DMS53 (cell line): ENCODE data around the gene FUT1.

ENCODE experiments used
- DNase-seq: peaks from one replicate; lab custom pipeline; 2025; lab: John Stamatoyannopoulos, UW

Gene FUT1

GRCh38 chr19:48741129-48741999 lies 11.1 kb downstream of the FUT1 start:
- DNase-seq, result peak; percentile 25

GRCh38 chr19:48740164-48740972 lies 12.1 kb downstream of the FUT1 start, which contains the start of gene RASIP1:
RASIP1 (minus strand) TSS chr19:48740610; CDS start chr19:48740282, 328 bp downstream.
- DNase-seq, result no peak

- peak; percentile 66 for DNase-seq
These were observed 12.9 kb downstream of the FUT1 start for GRCh38 chr19:48739404-48740163.

DNA sequence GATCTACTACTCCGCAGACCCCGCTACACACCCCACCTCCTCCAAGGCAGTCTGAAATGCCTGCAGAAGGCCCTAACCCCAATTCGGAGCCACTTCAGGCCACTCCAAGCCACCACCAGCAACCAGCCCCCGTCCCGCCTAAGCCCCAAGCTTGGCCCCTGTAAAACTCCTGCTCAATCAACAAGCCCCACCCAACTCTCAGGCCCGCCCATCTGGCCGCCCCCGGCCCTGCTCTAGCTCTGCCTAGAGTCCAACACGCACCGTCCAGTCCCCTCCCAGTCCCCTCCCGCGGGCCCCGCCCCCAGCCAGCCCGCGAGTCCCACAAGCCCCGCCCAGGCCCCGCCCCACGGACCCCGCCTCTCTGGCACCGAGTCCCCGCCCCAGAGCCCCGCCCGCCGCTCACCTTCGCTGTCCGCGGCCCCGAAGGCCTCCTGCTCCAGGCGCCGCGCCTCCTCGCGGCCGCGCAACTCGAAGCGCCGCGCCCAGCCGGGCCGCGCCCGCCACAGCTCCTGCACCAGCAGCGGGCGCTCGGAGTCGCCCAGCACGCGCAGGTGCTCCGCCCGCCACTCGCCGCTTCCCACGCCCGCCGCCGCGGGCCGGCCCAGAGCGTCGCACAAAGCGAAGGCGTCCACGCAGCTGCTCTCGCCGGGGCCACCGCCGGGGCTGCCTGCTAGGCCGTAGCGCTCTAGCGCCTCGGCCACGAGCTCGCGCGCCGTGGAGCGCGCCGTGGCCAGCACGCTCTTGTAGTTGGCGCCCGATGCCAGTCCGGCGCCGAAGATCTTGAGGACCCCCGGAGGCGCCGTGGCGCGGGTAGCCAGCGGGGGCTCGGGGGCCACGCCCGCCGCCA lies 13.7 kb downstream of the FUT1 start:
- DNase-seq, result peak; percentile 98

DNA sequence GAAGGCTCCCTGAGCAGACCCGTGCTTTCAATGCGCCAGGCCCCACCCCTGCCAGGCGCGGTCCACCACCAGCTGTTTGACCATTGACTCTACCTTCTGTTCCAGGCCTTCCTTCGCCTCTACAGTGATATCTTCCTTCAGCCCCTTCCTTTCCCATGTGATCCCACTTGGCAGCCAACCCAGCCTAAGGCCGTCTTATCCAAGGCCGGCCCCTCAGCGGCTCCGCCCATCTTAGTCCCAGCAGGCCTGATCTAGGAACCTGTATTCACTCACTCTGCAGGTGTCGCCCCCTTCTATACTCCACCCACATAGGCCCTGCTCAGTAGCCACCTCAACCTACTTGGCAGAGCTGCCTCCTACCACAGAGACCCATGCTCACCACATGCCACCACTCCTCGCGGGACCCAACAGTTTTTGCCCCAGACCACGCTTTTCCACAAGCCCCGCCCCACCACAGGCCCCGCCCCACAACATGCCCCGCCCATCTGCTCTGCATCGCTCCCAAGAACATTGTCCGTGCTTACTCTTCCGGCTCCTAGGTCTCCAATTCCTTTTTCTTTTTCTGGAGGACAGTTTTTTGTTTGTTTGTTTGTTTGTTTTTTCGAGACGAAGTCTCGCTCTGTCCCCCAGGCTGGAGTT lies 15.0 kb downstream of the FUT1 start:
- DNase-seq, result peak; percentile 41

DNA sequence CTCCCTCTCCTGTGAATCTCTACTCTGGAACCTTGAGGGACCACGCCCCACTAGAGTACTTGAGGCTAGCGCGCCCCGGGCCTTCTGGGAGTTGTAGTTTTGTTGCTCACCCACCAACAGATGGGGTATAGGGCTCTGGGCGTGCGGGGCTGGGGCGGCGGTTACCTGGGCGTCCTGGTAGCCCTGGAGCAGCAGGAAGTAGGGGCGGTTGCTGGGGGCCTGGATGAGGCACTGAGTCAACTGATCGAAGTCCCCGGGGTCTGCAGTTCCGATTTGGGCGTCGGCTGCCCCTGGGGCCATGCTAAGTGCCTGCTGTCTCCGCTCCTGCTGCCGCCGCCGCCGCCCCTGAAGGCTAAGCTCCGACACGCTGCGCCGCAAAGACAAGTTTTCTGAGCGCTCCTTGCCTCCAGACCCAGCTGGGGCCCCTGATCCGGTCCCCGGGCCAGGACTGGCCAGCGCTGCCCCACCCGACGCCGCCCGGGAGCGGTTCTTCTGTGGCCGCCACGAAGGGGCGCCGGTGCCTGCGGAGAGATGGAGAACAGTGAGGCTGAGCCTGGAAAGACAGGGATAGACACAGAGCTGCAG lies 17.3 kb downstream of the FUT1 start:
- peak; percentile 91 for DNase-seq

- DNase-seq, result no peak
These were observed 17.8 kb downstream of the FUT1 start for GRCh38 chr19:48734625-48735024.

- no peak for DNase-seq
These were observed 21.0 kb downstream of the FUT1 start for GRCh38 chr19:48731452-48731851.

- peak; percentile 62 for DNase-seq
These were observed 23.4 kb downstream of the FUT1 start for GRCh38 chr19:48728911-48729664.

- peak; percentile 58 for DNase-seq
These were observed 25.9 kb downstream of the FUT1 start for GRCh38 chr19:48726556-48726955.

DNA sequence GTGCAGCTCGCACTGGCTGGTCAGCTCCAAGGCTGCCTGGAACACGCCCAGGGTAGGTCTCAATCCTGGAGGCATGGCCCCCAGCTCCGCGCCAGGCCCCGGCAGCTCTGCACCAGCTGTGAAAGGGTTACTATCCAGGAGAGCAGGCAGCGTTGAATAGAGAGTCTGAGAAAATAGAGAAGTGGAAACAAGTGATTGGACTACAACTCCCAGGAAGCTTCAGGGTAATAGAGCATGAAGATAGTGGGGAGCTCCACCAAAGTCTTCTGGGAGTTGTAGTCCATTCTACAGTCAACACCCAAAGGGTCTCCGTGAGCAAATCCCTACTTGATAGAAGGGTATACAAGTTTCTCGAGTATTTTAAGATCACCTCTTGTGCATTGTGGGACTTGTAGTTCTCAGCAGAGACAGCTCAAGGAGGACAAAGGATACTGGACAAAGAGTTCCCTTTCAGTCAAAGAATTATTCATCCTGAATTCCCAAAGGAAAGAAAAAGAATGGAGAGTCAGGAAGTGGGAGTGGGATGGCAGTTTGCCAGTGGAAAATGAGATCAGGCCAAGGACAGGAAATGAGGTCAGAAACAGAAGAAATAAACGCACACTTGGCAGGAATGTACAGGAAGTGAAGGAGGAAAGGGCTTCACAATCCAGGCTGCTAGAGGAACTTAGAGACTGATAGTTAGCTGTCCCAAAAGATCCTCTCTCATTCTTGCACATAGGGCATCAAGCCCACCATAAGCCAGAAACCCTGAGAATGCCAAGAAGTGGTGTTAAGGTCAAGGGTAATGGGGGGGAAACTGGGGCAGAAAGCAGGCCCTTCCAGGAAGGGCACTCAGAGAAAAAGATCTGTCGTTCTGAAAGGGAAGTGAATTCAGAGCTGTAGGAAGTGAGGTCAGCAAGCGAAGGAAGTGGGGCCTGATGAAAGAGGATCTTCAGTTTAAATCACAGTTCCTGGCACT lies 27.4 kb downstream of the FUT1 start:
- peak; percentile 79 for DNase-seq

- DNase-seq, result no peak
These were observed 30.2 kb downstream of the FUT1 start for GRCh38 chr19:48722196-48722708.

GRCh38 chr19:48720613-48721296 lies 31.7 kb downstream of the FUT1 start:
- DNase-seq, result peak; percentile 99

DNA sequence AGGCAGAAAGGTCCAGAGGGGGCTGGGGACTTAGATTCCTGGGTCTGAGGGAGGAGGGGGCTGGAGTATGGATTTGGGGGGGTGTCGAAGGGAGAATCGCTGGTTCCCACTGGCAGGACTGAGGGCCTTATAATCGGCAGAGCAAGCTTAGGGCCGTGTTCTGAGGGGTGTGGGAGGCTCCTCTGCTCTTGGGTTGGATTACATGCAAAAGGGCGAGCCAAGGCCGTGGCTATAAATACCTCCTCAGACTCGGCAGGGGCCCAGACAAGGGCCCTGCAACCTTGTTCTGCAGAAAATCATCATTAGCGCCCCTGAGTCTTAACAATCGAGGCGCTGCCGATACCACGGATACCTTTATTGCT lies 32.2 kb downstream of the FUT1 start:
- DNase-seq, result no peak

GRCh38 chr19:48719263-48720171 lies 32.9 kb downstream of the FUT1 start, which contains the start of gene MAMSTR:
MAMSTR (minus strand) TSS chr19:48719725; CDS start chr19:48719031, 694 bp downstream.
- DNase-seq, result no peak

DNA sequence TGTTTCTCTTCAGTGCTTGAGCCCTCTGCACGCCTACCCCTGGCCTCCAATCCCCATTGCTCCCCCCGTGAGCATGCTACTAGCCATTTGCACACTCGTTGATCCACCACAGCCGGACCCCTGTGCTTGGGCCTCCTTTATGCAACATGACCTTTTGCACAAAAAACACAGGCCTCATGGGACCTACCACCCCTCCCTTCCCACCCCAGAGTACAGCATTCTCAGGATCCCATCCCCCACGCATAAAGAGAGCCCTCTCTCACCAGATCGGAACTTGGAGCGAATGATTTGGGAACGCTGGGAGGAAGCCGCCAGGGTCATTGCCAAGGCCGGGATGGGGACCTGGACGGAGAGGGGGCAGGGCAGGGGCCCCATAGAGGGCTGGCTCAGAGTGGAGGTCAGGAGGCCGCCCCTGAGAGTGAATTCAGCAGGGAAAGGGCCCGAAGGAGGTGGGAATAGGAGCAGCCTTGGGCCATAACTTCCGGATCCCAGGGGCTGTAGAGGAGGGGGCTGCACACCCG lies 33.7 kb downstream of the FUT1 start:
- no peak for DNase-seq
